Effector memory CD8-positive, alpha-beta T cell (primary cell): ENCODE data around the gene SP9.

Source experiments
- ATAC-seq: fragments of 150-1000 bp; cut with Tn5 transposase; replicated peaks from 2 replicates; pipeline ENCODE4 v1.10.0; 2021; ENCODE audit warnings: mild to moderate bottlenecking, moderate library complexity
- DNase-seq, 3 experiments: peaks; one replicate each; pipeline ENCODE4 v3.0.0; 2021
- H3K27ac Mint-ChIP-seq, 2 donors: one replicate each; pipeline ENCODE4 v1.8.0; 2022; ENCODE audit warnings: mild to moderate bottlenecking in 2 of 2, mixed read lengths in 2 of 2, moderate library complexity in 2 of 2
- H3K27me3 Mint-ChIP-seq, 2 donors: one replicate each; pipeline ENCODE4 v1.8.0; 2022; ENCODE audit warnings: mixed read lengths in 2 of 2
- H3K36me3 Mint-ChIP-seq: one replicate; pipeline ENCODE4 v1.8.0; 2022; ENCODE audit warnings: mild to moderate bottlenecking, moderate library complexity, mixed read lengths; ENCODE audit not compliant: insufficient read depth
- H3K4me1 Mint-ChIP-seq, 2 donors: one replicate each; pipeline ENCODE4 v1.8.0; 2022; ENCODE audit warnings: low read depth in 2 of 2, mixed read lengths in 2 of 2
- H3K4me3 Mint-ChIP-seq, 2 donors: one replicate each; pipeline ENCODE4 v1.8.0; 2022; ENCODE audit warnings: mild to moderate bottlenecking in 2 of 2, mixed read lengths in 2 of 2, moderate library complexity in 2 of 2
- H3K9me3 Mint-ChIP-seq, 2 donors: one replicate each; pipeline ENCODE4 v1.8.0; 2022; ENCODE audit warnings: mixed read lengths in 2 of 2
- total RNA-seq, 9 experiments: gene quantifications; one replicate each; lab custom pipeline; 2026; lab: John Stamatoyannopoulos, UW

SP9 gene
- 0 to 0.10 (median 0) reads per million in 9 experiments for total RNA-seq

DNA sequence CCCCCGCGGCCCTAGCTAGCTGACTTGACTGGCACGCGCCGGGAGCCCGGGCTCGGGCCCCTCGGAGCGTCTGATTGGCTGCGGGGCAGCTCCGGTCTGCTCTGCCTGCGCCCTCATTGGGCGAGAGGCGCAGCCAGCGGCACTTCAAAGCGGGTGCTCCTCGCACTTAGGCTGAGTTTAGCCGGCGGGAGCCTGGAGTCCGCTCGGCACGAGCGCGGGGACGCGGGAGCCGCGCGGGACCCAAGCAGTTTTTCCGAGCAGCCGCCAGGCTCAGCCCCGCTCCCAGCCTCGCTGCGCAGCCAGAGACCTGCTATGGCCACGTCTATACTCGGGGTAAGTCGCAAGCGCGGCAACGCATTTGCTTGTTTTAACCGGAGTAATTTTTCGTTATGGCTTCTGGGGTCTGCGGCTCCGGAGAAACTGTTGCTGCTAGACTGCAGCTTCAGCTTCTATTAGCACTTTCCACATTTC is at the start of gene SP9:
TSS of gene SP9 (plus strand) at position 174 of the 471 bp plus-strand sequence. CDS start at position 313, 139 bp downstream.
- Mint-ChIP-seq H3K27me3 (peaks cover 73 to 81% of the 10 kb centered on the region in 2 donors), H3K9me3 (no peaks in the 10 kb centered on the region), H3K36me3 (peaks cover 70% of the 10 kb centered on the region), H3K4me3 (peak within 1 kb of the TSS; percentile 60 to 77), H3K4me1 (peaks cover 24 to 26% of the 10 kb centered on the region in 2 donors), H3K27ac (peak within 1 kb of the TSS; percentile 46 to 82)
- ATAC-seq (no peak), DNase-seq (no peak)

DNA sequence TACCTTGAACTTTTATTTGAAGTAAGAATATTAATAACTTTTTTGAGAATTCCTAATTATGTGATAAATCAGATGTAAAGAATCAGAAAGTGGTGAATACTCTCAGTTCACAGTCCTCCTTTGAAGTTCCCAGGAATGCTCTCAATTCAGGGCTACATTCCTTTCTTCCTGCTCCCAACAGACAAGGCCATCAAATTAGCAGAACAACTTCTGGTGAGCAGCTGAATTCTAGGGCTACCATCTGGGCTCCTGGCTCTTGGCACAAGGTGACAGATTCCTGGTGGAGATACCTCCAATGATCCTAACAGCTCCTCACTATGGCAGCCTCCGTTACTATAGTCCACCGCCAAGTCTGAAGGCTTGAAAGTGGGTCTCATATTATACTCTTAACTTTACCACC is 48.6 kb upstream of the SP9 start:
- no peak overlapping the region for H3K4me3 Mint-ChIP-seq
- H3K36me3 Mint-ChIP-seq: no peaks in the 10 kb centered on the region
- H3K27ac Mint-ChIP-seq: no peak overlapping the region
- no peak for DNase-seq
- no peaks in the 10 kb centered on the region for H3K4me1 Mint-ChIP-seq
- peaks cover 76 to 77% of the 10 kb centered on the region in 2 donors for H3K27me3 Mint-ChIP-seq
- H3K9me3 Mint-ChIP-seq: no peaks in the 10 kb centered on the region
- ATAC-seq: no peak

DNA sequence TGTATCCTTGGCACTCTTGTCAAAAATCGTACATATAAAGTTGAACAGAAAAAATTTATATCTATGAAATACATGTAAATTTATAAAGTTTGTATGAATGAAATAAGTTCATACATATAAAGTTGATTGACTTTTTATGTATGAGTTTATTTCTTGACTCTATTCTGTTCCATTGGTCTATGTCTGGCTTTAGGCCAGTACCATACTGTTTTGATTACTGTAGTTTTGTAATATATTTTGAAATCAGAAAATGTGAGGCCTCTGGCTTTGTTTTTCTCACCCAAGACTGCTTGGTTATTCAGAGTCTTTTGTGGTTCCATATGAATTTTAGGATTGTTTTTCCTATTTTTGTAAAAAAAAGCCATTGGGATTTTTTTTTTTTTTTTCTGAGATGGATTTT is 41.8 kb upstream of the SP9 start:
- Mint-ChIP-seq H3K4me3 (no peak overlapping the region), H3K27ac (no peak overlapping the region), H3K27me3 (peaks cover 39 to 51% of the 10 kb centered on the region in 2 donors), H3K9me3 (no peaks in the 10 kb centered on the region), H3K36me3 (no peaks in the 10 kb centered on the region), H3K4me1 (no peaks in the 10 kb centered on the region)
- ATAC-seq (no peak), DNase-seq (no peak)

DNA sequence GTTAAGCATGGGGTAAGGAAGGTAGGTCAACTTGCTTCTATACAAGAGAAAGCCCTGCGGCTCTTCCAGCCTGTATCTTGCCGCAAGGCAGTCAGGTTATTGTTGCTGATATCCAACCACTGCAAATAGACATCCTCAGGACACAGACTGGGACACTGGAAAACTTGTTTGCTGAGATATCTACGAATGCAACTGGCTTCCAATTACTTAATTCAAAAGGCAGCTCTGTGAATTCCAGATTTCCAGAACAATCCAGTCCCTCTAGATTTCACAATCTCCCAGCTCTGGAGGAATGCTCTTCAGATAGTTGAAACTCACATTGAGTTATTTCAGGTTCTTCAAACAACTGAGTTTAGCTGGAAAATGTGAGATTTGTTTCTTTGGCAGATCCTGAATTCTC is 34.6 kb upstream of the SP9 start:
- DNase-seq: no peak
- H3K36me3 Mint-ChIP-seq: no peaks in the 10 kb centered on the region
- no peaks in the 10 kb centered on the region for H3K4me1 Mint-ChIP-seq
- peaks cover 30 to 43% of the 10 kb centered on the region in 2 donors for H3K27me3 Mint-ChIP-seq
- H3K27ac Mint-ChIP-seq: no peak overlapping the region
- no peak overlapping the region for H3K4me3 Mint-ChIP-seq
- H3K9me3 Mint-ChIP-seq: no peaks in the 10 kb centered on the region
- ATAC-seq: no peak

DNA sequence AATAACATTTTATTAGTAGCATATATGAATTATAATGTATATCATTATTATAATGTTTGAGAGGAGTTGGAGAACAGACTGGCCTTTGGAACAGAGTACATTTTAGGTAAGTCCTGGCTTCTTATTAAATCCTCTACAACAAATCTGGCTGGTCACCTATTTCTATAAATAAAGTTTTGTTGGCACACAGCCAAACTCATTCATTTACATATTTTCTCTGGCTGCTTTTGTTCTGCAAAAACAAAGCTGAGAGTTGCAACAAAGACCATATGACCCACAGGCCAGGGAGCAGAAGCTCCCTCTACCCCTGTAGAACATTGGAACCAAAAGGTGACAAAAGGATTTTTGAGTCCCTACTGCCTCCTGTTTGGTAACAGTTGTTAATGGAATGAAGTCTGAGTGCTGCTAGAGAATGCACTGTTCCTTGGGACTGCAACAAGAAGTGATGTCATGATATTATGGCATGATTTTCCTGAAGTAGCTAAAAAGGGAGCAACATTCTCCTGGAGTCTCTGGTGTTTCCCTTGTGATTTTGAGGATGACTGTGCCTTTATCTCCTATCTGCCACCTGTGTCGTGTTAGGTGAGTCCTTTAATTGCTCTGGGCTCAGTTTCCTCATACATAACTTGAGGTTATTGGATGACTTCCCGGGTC is 22.0 kb upstream of the SP9 start:
- no peaks in the 10 kb centered on the region for H3K36me3 Mint-ChIP-seq
- DNase-seq (no peak), ATAC-seq (no peak)
- H3K9me3 Mint-ChIP-seq: no peaks in the 10 kb centered on the region
- H3K27me3 Mint-ChIP-seq: peaks cover 67 to 87% of the 10 kb centered on the region in 2 donors
- H3K4me3 Mint-ChIP-seq: no peak overlapping the region
- H3K27ac Mint-ChIP-seq: no peak overlapping the region
- H3K4me1 Mint-ChIP-seq: no peaks in the 10 kb centered on the region

DNA sequence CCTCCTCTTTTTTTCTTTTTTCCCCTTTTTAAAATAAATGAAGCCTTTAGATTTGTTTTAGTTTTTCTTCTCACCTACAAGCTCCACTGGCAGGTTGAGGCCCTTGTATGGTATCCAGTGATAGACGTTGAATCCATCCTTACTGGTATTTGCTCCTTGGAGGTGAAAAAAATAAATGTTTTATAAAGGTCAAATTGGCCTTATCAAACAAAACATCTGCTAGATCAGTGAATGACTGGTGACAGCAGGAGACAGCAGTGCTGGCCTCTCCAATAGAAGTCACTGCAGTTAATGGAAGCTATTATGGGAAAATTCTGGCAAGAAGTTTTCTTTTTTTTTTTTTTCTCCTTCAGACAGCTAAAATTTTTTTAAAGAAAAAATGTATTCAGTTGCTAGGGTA is 12.6 kb upstream of the SP9 start:
- H3K27ac Mint-ChIP-seq: no peak overlapping the region
- H3K4me3 Mint-ChIP-seq: no peak overlapping the region
- ATAC-seq (no peak), DNase-seq (no peak)
- H3K27me3 Mint-ChIP-seq: peaks cover 55 to 87% of the 10 kb centered on the region in 2 donors
- peaks cover 6 to 8% of the 10 kb centered on the region in 2 donors for H3K4me1 Mint-ChIP-seq
- peaks cover 3% of the 10 kb centered on the region for H3K36me3 Mint-ChIP-seq
- no peaks in the 10 kb centered on the region for H3K9me3 Mint-ChIP-seq

DNA sequence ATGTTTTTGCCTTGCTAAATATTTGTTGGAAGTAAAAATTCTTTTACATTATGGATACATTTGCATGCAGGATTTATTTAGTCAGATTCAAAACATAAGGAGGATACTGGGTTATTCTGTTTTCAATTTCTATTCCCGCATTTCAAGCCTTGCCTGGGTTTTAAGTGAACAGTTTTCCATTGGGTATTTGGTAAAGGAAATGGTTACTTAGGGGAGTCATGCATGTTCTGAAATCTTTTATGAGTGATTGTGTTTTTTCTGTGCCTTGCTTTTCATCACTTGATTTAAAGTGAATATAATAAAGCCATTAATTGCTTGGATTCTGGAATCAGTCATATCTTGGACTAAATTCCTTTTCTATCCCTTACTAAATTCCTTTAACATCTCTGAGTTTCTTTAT is 12.0 kb upstream of the SP9 start:
- Mint-ChIP-seq H3K36me3 (peaks cover 9% of the 10 kb centered on the region), H3K9me3 (no peaks in the 10 kb centered on the region), H3K27me3 (peaks cover 61 to 93% of the 10 kb centered on the region in 2 donors), H3K4me3 (no peak overlapping the region), H3K4me1 (peaks cover 12 to 14% of the 10 kb centered on the region in 2 donors), H3K27ac (no peak overlapping the region)
- DNase-seq (no peak), ATAC-seq (no peak)

DNA sequence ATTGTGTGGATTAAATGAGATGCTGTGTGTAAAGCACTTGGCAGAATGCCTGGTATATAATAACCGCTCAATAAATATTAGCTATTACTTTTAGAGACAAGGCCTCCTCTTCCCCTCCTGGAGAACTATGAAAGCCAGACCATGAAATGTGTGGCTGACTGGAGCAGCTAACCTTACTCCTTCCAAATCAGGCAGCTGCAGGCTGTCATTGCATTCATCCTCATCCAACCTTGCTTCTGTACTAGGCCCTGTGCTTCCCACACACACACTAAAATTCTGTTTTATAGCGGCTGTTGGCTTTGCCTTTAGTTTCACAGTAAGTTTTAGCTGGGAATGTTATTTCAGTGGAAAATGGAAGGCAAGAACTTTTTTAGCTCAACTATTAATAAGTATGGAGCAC is 10.2 kb upstream of the SP9 start:
- Mint-ChIP-seq H3K36me3 (peaks cover 9% of the 10 kb centered on the region), H3K4me3 (no peak overlapping the region), H3K27ac (no peak overlapping the region), H3K9me3 (no peaks in the 10 kb centered on the region), H3K27me3 (peaks cover 66 to 94% of the 10 kb centered on the region in 2 donors), H3K4me1 (peaks cover 17 to 22% of the 10 kb centered on the region in 2 donors)
- DNase-seq (no peak), ATAC-seq (no peak)

DNA sequence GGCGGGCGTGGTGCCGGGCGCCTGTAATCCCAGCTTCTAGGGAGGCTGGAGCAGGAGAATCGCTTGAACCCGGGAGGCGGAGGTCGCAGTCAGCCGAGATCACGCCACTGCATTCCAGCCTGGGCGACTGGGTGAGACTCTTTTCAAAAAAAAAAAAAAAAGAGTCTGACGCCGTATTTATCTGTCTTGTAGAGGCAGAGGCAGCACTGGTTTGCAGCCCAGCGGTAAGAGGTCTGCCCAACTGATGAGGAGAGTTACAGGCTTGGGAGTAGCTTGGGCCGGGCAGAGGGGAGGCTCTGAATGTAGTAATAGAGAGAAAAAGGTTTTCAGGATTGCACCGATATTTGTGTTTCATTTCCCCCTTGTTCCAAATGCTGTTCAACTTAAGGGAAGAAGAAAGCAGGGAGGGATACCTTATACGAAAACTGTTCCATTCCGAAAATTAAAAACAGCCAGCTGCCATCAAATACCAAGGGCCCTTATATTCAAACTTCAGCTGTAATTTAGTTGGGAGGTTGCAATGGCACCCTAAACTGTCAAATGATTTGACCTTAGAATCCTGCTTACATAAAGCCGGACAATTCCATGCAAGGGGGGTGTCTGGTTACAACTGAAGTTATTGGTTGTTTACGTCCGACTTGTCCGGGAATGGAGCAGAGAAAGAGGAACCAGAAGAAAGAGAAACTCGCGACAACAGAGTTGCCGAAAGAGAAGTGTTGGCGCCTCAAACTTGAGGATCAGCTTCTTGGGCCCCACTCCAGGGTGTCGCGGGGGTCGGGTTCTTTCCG is 9.2 kb upstream of the SP9 start:
- Mint-ChIP-seq H3K27me3 (peaks cover 77 to 96% of the 10 kb centered on the region in 2 donors), H3K27ac (no peak overlapping the region)
- no peak for ATAC-seq

DNA sequence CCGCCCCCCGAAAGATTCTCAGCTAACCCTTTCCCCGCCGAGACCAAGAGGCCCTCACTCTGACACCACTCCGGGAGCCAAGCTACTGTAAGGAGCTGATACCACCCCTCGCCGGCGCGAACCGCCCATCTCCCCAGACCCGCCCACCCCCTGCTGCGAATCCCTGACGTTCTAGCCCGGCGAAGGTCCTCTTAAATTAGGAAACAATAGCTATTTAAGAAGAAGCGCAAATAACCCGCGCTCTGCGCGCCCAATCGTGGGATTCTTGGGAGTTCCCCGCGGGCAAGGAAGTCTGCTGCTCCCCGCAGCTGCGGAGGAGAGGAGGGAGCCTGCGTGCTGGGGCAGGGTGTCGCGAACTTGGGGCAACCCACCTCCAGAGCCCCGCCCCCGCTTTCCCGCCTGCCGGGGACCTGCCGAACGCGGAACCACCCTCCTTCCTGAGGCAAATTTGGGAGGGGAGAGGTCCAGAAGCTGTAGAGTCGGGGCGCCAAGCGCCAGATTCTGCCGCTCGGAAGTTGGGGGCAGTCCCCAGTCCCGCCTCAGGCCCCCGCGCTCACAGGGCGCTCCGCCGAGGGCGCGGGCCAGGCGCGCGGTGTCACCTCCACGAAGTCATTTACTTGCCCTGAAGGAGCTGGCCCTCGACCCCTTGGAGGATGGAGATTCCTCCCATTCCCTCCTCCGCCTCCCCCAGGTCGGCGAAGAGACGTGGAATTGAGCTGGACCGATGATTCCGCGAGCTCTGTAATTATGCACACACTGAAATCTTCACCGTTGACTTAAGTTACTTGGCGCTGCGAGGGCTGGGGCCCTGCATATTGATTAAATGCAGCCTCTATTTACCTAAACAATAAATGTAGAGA is 8.4 kb upstream of the SP9 start:
- peaks cover 17% of the 10 kb centered on the region for H3K36me3 Mint-ChIP-seq
- DNase-seq (peak in 1 of 3 experiments; percentile 16), ATAC-seq (peak; percentile 60)
- H3K4me3 Mint-ChIP-seq: peak overlapping the region; percentile 81
- H3K27me3 Mint-ChIP-seq: peaks cover 77 to 96% of the 10 kb centered on the region in 2 donors
- H3K4me1 Mint-ChIP-seq: peaks cover 17 to 22% of the 10 kb centered on the region in 2 donors
- H3K27ac Mint-ChIP-seq: no peak overlapping the region
- no peaks in the 10 kb centered on the region for H3K9me3 Mint-ChIP-seq

More for the DNA sequence above, 9.2 kb upstream of the SP9 start:
- Mint-ChIP-seq H3K4me1 (peaks cover 17 to 22% of the 10 kb centered on the region in 2 donors), H3K4me3 (peak overlapping the region; percentile 81), H3K36me3 (peaks cover 10% of the 10 kb centered on the region), H3K9me3 (no peaks in the 10 kb centered on the region)
- DNase-seq: no peak

DNA sequence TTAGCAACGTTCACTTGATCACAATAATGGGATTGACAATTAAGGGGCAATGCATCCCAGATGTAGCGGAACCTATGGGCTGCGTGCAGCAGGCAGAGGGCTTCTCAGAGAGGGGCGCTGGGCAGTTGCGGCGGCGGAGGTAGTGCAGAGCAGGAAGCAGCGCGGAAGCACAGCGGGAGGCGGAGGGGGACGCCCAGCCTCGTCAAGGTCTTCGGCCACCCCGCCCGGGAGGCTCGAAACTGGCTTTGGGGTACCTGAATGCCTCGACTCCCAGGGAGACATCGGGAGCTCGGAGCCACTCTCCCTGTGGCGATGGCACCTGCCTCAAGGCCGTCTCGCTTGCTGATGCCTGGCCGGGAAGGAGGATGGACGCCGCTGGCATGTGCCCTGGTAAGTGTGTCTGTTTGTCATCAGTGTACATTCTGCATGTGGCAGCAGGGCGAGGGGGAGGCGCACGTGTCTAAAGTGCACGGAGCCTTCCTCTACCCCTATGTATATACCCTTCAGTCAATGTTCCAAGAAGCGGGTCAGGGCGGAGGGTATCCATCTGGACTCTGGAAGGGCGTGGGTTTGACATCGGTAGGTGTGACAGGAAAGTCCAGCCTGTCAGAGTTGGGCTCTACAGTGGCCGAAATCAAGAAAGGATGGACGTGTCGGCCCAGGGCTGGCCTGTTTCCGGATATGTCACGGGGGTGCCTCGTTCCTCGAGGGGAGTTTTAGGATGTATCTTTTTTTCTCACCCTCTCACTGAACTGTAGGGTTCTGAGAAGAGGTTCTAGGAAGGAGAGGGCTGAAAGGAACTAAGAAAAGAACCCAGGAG is 7.5 kb upstream of the SP9 start:
- ATAC-seq (peak; percentile 61), DNase-seq (peak in 2 of 3 experiments; percentile 11 to 19)
- peaks cover 77 to 96% of the 10 kb centered on the region in 2 donors for H3K27me3 Mint-ChIP-seq
- H3K4me3 Mint-ChIP-seq: peak overlapping the region; percentile 81
- H3K4me1 Mint-ChIP-seq: peaks cover 17 to 22% of the 10 kb centered on the region in 2 donors
- H3K36me3 Mint-ChIP-seq: peaks cover 22% of the 10 kb centered on the region
- no peaks in the 10 kb centered on the region for H3K9me3 Mint-ChIP-seq
- H3K27ac Mint-ChIP-seq: no peak overlapping the region

DNA sequence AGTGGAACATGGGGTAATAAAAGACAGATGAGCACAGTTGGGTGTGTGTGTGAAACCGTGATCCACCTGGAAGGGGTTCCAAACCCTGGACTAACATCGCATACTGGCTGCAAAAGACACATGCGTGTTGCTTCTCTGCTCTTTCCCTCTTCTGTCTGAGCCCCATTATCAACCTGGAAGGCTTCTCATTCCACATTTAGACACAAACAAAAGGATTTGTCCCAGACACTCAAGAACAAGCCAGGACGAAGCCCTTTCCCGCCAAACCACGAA is 7.0 kb upstream of the SP9 start:
- ATAC-seq (no peak), DNase-seq (no peak)
- Mint-ChIP-seq H3K27me3 (peaks cover 77 to 100% of the 10 kb centered on the region in 2 donors), H3K4me3 (peak overlapping the region in 1 of 2 donors; percentile 81), H3K4me1 (peaks cover 22 to 26% of the 10 kb centered on the region in 2 donors), H3K9me3 (no peaks in the 10 kb centered on the region), H3K36me3 (peaks cover 27% of the 10 kb centered on the region), H3K27ac (no peak overlapping the region)
